RWPE2 (cell line): ENCODE results near the gene IFI30.
"Not testable (repeated sequence)": the region's sequence is repeated elsewhere in the genome, so short reads cannot be mapped to it uniquely, and the experiment has no call there.

Experiments used
- ATAC-seq: fragments of 200-7000 bp; cut with Tn5 transposase; 3 replicates; pipeline ENCODE4 v1.9.1; 2021; ENCODE audit warnings: low read depth
- DNase-seq: peaks from one replicate; pipeline ENCODE4 v3.0.0-alpha.2; 2020; ENCODE audit warnings: low spot score
- H3K27ac ChIP-seq: fragments of 450-650 bp; 2 replicates; pipeline ENCODE4 v1.5.1; 2017; ENCODE audit warnings: mild to moderate bottlenecking; ENCODE audit not compliant: poor library complexity, severe bottlenecking
- H3K27me3 ChIP-seq: fragments of 250-450 bp; sonication (Bioruptor Pico); 2 replicates; pipeline ENCODE4 v1.5.1; 2021; ENCODE audit warnings: mild to moderate bottlenecking, moderate library complexity; ENCODE audit not compliant: insufficient read depth, poor library complexity, severe bottlenecking
- H3K36me3 ChIP-seq: fragments of 250-450 bp; sonication (Bioruptor Pico); 2 replicates; pipeline ENCODE4 v1.5.1; 2020; ENCODE audit warnings: low read depth, mild to moderate bottlenecking, moderate library complexity
- H3K4me1 ChIP-seq: fragments of 250-450 bp; sonication (Bioruptor Pico); 2 replicates; pipeline ENCODE4 v1.5.1; 2021; ENCODE audit warnings: mild to moderate bottlenecking, moderate library complexity; ENCODE audit not compliant: insufficient read depth, poor library complexity, severe bottlenecking
- H3K4me3 ChIP-seq: fragments of 250-450 bp; sonication (Bioruptor Pico); 2 replicates; pipeline ENCODE4 v1.5.1; 2021; ENCODE audit warnings: mild to moderate bottlenecking, moderate library complexity; ENCODE audit not compliant: severe bottlenecking
- H3K9me3 ChIP-seq: fragments of 250-450 bp; sonication (Bioruptor Pico); 2 replicates; pipeline ENCODE4 v1.5.1; 2021; ENCODE audit warnings: mild to moderate bottlenecking, moderate library complexity; ENCODE audit not compliant: severe bottlenecking
- TF ChIP-seq, protein P1 (sequence below): fragments of 450-650 bp; IDR thresholded peaks from one replicate; pipeline ENCODE4 v1.5.1; 2017; ENCODE audit warnings: mild to moderate bottlenecking, moderate library complexity; ENCODE audit not compliant: poor library complexity, severe bottlenecking

The IFI30 gene

DNA sequence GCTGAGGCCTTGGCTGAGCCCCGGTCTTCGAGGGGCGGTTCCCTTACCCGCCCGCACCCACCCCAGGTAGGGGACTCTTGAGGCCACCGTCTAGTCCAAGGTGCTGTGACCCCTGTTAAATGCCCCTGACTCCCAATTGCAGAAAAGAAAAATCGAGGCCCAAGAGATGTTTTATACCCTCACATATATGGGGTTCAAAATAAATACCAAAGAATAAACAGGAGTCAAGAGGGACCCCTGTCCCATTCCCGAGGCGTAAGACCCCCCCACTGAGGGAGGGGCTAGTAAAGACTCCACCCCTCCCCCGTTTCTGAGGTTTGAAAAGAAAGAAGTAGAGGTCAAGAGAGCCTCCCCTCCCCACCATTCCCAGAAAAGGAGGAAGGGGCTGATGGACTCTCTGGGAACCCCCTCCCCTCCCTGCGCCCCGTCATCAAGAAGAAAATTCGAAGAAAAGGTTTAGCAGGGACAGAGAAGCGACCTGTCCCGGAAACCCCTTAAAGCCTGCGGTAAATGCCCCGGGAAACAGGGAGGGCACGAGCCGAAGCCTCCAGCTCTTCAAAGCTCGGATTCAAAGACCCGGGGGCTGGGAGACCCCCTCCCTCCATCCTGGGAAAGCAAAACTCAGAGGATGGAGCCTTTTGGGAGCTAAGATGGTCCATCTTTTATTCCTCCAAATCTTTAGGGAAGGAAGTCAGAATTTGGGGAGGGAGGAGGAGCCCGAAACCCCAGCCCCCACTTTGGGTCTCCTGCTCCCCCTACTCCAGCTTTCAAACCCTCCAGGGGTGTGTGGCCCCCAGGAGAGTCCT, 31.0 kb downstream of the IFI30 start:
- ATAC-seq: peak; percentile 21
- no peak for DNase-seq
- TF ChIP-seq, protein P1, sequence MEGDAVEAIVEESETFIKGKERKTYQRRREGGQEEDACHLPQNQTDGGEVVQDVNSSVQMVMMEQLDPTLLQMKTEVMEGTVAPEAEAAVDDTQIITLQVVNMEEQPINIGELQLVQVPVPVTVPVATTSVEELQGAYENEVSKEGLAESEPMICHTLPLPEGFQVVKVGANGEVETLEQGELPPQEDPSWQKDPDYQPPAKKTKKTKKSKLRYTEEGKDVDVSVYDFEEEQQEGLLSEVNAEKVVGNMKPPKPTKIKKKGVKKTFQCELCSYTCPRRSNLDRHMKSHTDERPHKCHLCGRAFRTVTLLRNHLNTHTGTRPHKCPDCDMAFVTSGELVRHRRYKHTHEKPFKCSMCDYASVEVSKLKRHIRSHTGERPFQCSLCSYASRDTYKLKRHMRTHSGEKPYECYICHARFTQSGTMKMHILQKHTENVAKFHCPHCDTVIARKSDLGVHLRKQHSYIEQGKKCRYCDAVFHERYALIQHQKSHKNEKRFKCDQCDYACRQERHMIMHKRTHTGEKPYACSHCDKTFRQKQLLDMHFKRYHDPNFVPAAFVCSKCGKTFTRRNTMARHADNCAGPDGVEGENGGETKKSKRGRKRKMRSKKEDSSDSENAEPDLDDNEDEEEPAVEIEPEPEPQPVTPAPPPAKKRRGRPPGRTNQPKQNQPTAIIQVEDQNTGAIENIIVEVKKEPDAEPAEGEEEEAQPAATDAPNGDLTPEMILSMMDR: no peak
- H3K4me3 ChIP-seq: peak overlapping the region; percentile 52
- no peaks in the 10 kb centered on the region for H3K9me3 ChIP-seq
- H3K27ac ChIP-seq: peak overlapping the region; percentile 58
- H3K36me3 ChIP-seq: peaks cover 3% of the 10 kb centered on the region; the same call in 1 of the 2 replicates
- no peaks in the 10 kb centered on the region for H3K27me3 ChIP-seq
- no peaks in the 10 kb centered on the region for H3K4me1 ChIP-seq

DNA sequence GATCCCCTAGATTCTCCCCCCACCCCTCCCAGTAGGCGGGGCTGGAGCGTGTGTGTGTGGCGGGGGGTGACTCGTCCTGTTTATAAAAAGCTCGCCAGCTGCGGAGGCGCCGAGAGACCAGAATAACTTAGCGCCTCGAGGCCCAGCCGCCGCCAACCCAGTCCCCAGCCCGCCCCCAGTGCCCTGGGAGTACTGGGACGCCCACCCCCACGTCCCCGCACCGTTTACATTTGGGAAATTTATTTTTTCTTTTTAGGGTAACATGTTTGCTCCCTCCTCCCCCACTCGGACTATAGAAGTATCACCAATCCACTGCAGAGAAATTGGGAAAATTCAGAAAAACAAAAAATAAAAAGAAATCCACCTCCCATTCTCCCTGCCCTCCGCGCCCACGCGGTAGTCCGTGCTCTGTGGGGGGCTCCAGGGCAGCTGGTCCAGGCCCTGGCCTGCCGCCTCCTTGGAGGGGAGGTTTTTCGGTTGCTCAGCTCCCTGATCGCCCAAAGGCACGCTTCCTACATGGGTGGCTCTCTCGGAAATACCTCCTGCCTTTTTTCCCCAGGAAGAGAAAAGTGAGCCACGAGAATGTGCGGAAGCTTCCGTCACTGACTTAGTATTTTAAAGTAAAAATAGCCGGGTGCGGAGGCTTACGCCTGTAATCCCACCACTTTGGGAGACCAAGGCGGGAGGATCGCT, 31.7 kb downstream of the IFI30 start:
- Histone ChIP-seq H3K36me3 (peaks cover 3% of the 10 kb centered on the region; the same call in 1 of the 2 replicates), H3K4me3 (peak overlapping the region; percentile 52), H3K27ac (peak overlapping the region; percentile 58), H3K27me3 (no peaks in the 10 kb centered on the region), H3K9me3 (no peaks in the 10 kb centered on the region), H3K4me1 (no peaks in the 10 kb centered on the region)
- ATAC-seq (no peak), DNase-seq (no peak)
- TF ChIP-seq, protein P1: no peak

DNA sequence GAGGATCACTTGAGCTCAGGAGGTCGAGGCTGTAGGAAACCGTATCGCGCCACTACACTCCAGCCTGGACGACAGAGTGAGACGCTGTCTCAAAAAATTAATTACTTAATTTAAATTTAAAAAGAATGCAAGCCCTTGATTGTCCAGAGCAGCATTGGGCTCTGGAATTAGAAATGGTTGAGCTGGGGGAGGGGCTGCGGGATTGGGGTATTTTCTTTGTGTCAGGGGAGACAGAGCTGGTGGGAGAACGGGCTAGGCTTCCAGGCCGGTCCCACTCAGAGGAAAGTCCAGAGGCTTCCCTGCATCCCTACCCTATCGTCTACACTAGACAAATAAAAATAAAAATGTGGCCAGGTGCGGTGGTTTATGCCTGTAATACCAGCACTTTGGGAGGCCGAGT, 32.4 kb downstream of the IFI30 start:
- Histone ChIP-seq H3K36me3 (peaks cover 3% of the 10 kb centered on the region; the same call in 1 of the 2 replicates), H3K27me3 (no peaks in the 10 kb centered on the region), H3K27ac (no peak overlapping the region), H3K4me3 (no peak overlapping the region), H3K4me1 (no peaks in the 10 kb centered on the region), H3K9me3 (no peaks in the 10 kb centered on the region)
- ATAC-seq (no peak), DNase-seq (no peak)
- TF ChIP-seq, protein P1: no peak

DNA sequence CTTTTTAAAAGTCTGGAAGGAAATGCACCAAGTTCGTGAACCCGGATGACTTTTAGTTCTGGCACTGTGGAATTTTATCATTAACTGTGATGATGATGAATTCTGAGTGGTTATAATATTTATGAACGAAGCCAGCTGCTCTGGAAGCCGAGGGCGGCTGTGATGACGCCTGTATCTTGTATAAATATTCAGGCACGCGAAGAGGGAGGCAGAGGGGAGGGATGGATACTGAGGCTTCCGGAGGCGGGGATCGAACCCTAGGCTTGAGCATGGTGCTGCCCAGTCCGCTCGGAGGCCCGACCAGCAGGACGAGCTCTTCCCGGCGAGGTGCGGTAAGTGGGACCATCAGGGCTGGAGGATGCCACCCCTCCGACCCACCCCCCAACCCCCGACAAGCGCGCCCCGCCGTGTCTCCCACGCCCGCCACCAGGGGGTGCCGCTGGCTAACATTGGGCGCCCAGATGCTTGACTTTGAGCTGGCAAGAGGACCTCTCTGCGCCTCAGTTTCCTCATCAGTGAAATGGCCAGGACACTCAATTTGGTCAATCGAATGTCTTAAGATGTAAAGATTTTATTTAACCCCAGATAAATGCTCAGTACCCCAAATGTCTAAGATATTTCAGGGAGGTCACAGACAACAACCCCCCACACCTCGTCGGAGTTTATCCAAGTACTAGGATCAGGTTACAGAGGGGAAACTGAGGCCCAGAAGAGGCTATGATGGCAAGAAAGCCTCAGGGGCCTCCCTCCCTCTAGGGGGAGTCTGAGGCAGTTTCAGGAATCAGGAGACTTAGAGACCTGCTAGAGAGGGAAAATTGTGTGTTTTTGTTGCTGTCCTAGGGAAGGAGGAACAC, 34.7 kb downstream of the IFI30 start:
- DNase-seq (no peak), ATAC-seq (no peak)
- Histone ChIP-seq H3K27me3 (no peaks in the 10 kb centered on the region), H3K36me3 (no peaks in the 10 kb centered on the region), H3K4me1 (no peaks in the 10 kb centered on the region), H3K9me3 (no peaks in the 10 kb centered on the region), H3K27ac (no peak overlapping the region), H3K4me3 (no peak overlapping the region)
- TF ChIP-seq, protein P1: peak; percentile 82

- not testable (repeated sequence) for H3K4me1 ChIP-seq, H3K36me3 ChIP-seq, DNase-seq, H3K27me3 ChIP-seq, H3K9me3 ChIP-seq, H3K4me3 ChIP-seq, ATAC-seq, H3K27ac ChIP-seq
Measured at GRCh38 chr19:18209912-18210311, 36.3 kb downstream of the IFI30 start.
